Heart left ventricle (tissue), 13 donors: Measurements from ENCODE around the gene ADCY5.

Source experiments
- POLR2A ChIP-seq, 2 donors: fragments of 450-650 bp; IDR thresholded peaks; one replicate each; pipeline ENCODE4 v1.6.1; 2017; ENCODE audit warnings: antibody characterized with exemption in 2 of 2, mild to moderate bottlenecking in 2 of 2, moderate library complexity in 2 of 2
- TF ChIP-seq, protein P1 (sequence below), 12 donors: fragments of 200-600 bp; sonication (generic) in 4 of 12; IDR thresholded peaks; one replicate each; pipeline versions ENCODE4 v1.5.0 to v1.8.0; 2018 to 2022; ENCODE audit warnings: antibody characterized with exemption in 12 of 12, mild to moderate bottlenecking in 5 of 12
- donor health status: ischemic (EF 13 %, LVEDD 7.1; RV severe dilation, severe dysfunction).
- donor health status: DM: no; HTN: yes; CAD: no.
- donor health status: DM: no; HTN: no; CAD: no.
- donor health status: ischemic (EF 25% LVEDD 6.9; RV normal size, moderate dysfunction).
- donor health status: ischemic (EF 25% LVEDD 5.7; RV mildly dilated, moderate dysfunction).
- donor health status: ischemic (EF 35%, LVEDD 5.7; RV mildly dilated, moderate dysfunction).
- donor health status: nonischemic (EF 11% LVEDD 7.7; RV severe dilation, severe dysfunction).
- donor health status: DM: yes; HTN: yes; CAD: no.
- donor health status: PGD.
- donor health status: ischemic (EF 29% LVEDD 5.4; RV normal size, mild dysfunction).
- donor health status: nonischemic (EF 23%, LVEDD 6.1; RV moderate dilation, normal function).

DNA sequence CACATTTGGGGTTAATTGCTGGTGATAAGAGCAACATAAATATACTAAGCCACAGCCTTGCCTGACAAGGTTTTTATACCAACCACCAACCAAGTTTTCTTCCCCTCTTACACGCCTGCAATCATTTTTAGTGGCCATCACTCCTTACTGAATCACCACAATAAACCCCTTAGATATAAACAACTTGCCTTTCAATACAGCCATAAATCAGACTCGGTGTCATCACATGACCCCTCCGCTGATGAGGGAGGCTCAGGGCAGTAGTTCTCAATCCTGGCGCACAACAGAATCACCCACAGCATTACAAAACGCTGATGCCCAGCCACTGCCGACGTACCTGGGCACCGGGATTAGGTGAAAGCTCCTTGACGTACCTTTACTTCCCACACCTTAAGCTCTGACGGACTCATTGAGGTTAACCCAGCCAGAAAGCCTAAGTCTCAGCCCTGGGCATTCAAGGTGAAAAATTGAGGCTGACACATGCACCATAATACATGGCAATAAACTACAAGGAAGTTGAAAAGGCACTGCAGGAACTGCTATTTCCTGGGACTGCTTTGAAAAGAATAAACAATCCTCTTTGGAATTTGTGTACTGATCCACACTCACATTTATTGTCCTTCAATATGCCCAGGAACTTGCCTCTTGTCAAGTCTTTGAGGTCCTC is 17.1 kb downstream of the ADCY5 start:
- TF ChIP-seq, protein P1, sequence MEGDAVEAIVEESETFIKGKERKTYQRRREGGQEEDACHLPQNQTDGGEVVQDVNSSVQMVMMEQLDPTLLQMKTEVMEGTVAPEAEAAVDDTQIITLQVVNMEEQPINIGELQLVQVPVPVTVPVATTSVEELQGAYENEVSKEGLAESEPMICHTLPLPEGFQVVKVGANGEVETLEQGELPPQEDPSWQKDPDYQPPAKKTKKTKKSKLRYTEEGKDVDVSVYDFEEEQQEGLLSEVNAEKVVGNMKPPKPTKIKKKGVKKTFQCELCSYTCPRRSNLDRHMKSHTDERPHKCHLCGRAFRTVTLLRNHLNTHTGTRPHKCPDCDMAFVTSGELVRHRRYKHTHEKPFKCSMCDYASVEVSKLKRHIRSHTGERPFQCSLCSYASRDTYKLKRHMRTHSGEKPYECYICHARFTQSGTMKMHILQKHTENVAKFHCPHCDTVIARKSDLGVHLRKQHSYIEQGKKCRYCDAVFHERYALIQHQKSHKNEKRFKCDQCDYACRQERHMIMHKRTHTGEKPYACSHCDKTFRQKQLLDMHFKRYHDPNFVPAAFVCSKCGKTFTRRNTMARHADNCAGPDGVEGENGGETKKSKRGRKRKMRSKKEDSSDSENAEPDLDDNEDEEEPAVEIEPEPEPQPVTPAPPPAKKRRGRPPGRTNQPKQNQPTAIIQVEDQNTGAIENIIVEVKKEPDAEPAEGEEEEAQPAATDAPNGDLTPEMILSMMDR (IDR thresholded peaks at IDR 0.05): no peak
- TF ChIP-seq POLR2A (IDR thresholded peaks at IDR 0.05): no peak
